HG03175 (cell line): ENCODE measurements around the gene SZRD1.

ENCODE experiments used
- ATAC-seq: cut with Tn5 transposase; IDR thresholded peaks from one replicate; pipeline ENCODE4 v1.9.1; 2021; ENCODE audit warnings: mild to moderate bottlenecking, moderate library complexity; ENCODE audit not compliant: unreplicated experiment

SZRD1 gene

GRCh38 chr1:16436946-16437474 lies 70.0 kb downstream of the SZRD1 start, which contains the start of gene SPATA21:
Gene SPATA21 (minus strand): TSS chr1:16437424. CDS start chr1:16431371, 6,053 bp downstream.
- ATAC-seq: no peak

DNA sequence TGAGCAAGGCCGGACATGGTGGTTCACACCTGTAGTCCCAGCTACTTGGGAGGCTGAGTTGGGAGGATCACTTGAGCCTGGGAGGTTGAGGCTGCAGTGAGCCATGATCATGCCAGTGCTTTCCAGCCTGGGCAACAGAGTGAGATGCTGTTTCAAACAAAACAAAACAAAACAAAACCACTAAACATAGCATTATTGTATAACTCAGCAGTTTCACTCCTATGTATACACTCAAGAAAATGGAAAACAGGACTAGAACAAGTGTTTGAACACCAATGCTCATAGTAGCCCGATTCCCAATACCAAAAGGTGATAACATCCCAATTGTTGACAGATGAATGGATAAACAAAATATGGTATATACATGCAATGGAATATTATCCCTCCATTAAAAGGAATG lies 71.5 kb downstream of the SZRD1 start:
- no peak for ATAC-seq

- no peak for ATAC-seq
These were observed 71.9 kb downstream of the SZRD1 start for GRCh38 chr1:16438924-16439323.

- ATAC-seq: peak; percentile 22
These were observed 73.1 kb downstream of the SZRD1 start for GRCh38 chr1:16440131-16440469.

DNA sequence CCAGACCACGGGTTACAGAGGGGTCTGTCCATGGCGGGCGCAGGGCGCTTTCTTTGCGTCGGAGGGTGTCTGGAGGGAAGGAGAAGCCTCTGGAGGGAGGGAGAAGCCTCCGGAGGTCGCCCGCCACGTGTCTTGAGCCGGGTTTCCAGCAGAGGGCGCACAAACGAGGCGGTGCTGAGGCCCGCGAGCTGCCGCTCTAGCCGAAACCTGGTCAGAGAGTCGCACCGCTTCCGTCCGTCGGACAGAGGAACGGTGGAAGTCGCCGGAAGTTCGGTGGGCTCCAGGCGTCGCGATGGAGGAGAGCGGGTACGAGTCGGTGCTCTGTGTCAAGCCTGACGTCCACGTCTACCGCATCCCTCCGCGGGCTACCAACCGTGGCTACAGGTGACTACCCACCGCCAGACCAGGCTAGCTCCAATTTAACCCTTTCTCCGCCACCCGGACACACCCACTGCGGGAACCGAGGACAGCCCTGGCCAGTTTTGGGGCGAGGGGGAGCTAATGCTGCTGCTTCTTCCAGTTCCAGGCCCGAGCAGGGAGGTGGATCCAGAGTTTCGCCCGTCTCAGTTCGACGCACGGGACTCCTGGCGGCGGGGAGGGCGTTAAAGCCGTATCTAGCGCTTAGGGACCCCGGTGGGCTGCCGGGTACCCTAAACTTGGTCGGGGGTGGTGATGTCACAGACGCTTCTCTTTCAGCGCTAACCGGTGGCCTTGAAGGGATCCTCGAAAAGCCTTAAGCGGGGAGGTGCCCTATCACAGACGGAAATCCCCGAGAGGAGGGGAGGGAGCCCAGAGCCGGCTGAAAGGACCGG lies 73.6 kb downstream of the SZRD1 start, which contains the start of gene NECAP2:
Gene NECAP2, plus strand, starts transcription at position 255 of the 812 bp plus-strand sequence. Its CDS starts 38 bp downstream, at position 293.
- peak; percentile 91 for ATAC-seq

- no peak for ATAC-seq
These were observed 74.2 kb downstream of the SZRD1 start for GRCh38 chr1:16441282-16441665.

- ATAC-seq: no peak
These were observed 75.2 kb downstream of the SZRD1 start for GRCh38 chr1:16442265-16442664.

DNA sequence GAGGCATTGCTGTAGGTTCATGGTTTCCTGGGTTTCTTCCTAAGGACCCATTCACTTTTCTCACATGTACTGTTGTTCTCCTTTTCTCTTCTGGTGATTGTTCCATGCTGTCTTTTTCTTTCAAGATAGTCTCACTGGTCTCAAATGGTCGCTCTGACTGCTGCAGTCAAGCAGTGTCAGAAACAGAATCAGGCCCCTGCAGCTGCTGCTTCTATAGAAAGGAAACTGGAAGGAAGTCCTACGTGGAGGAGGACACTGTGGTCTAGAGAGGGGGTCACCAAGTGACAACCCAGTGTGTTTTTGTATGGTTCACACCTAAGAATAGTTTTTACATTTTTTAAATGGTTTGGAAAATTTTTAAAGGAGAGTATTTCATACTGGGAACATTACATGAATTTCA lies 75.9 kb downstream of the SZRD1 start:
- no peak for ATAC-seq

GRCh38 chr1:16443975-16444770 lies 77.1 kb downstream of the SZRD1 start:
- no peak for ATAC-seq

GRCh38 chr1:16445052-16445451 lies 78.0 kb downstream of the SZRD1 start:
- ATAC-seq: no peak

DNA sequence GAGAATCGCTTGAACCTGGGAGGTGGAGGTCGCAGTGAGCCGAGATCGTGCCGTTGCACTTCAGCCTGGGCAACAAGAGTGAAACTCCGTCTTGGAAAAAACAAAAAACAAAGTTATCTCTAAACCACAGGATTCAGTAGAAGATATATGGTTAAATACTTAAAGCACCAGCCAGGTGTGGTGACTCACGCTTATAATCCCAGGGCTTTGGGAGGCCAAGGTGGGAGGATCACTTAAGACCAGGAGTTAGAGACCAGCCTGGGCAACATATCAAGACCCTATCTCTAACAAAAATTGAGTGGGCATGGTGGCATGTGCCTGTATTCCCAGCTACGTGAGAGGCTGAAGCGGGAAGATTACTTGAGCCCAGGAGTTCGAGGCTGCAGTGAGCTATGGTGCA lies 79.1 kb downstream of the SZRD1 start:
- no peak for ATAC-seq

DNA sequence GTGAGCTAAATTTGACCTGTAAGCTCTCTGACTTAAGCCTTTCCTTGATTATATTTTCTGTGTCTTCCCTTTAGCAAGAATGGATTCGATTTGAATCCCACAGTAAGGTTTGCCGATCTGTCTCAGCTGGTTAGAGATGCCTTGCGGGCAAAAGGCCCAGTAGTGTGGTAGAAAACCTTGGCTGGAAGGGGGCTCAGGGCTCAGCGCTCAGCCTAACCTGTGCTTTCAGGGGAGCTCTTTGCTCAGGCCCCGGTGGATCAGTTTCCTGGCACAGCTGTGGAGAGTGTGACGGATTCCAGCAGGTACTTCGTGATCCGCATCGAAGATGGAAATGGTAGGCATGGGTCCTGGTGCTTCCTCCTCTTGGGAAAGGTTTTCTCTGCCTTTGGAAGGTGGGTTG lies 80.6 kb downstream of the SZRD1 start:
- ATAC-seq: no peak
